DMS153 (cell line): ENCODE results near the gene KRTAP21-1.
"Not testable (repeated sequence)": the region's sequence is repeated elsewhere in the genome, so short reads cannot be mapped to it uniquely, and the experiment has no call there.

Experiments used
- DNase-seq: peaks from one replicate; lab custom pipeline; 2025; lab: John Stamatoyannopoulos, UW

KRTAP21-1 gene

DNA sequence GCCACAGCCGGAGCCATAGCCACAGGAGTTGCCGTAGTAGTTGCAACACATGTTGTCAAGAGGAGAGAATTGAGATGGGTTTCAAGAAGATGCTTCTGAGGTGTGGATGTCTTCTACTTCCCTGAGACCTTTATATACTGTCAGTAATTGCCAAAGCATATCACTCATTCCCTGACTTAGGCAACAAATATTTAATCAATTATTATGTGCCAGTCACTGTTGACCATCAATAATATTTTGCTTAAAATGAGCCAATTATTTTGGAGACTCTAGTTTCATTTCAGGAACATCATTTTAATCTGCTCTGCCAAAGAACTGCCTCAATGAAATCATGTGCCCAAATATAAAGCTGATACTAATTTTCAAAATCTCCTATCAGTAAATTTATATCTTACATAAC lies at the start of gene KRTAP21-1:
Gene KRTAP21-1 (minus strand): TSS at position 101 of the 400 bp plus-strand sequence. CDS start 50 bp downstream, at position 51.
- not testable (repeated sequence) for DNase-seq

DNA sequence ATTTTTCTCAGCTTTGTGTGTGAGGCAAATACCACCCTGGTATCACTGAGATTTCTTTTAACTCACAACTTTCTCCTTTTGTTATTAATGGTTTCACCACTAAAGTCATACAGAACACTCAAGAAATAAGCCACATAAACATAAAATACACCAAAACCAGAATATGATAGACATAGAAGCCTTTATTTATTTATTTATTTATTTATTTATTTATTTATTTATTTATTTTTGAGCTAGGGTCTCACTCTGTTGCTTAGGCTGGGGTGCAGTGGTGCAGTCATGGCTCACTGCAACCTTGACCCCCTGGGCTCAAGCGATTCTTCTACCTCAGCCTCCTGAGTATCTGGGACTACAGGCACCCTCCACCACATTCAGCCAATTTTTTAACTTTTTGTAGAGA lies 45.4 kb upstream of the KRTAP21-1 start:
- no peak for DNase-seq

DNA sequence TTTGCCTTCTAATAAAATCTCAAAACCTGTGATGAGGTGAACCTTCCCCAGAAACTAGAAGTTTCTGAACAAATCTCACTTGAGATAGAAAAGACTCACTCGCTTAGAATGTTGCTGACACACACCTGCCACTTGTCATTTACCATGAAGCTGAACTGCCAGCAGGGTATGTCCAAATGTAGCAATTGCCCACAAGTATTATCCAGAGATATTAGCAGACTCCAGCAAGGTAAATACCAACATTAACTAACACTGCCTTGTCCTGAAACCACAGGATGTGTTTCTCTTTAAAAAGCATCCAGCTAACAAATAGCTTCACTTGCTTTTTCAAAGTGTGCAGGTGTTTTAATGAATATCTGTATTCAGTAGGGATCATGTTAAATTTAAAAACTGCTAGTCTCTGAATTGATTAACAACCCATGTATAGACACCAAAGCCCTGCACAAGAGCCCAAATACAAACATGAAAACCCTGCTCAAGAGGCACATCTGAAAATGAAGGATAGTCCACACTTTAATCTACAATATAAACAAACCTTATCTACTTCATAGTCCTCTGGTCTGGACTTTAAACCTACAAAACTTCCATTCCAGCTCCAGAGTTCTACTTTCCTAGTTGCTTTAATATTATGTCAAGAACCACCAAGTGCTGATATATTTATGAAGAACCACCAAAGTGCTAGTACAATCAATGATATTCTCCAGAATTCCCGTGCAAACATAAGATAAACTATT lies 38.5 kb upstream of the KRTAP21-1 start:
- DNase-seq, result no peak

DNA sequence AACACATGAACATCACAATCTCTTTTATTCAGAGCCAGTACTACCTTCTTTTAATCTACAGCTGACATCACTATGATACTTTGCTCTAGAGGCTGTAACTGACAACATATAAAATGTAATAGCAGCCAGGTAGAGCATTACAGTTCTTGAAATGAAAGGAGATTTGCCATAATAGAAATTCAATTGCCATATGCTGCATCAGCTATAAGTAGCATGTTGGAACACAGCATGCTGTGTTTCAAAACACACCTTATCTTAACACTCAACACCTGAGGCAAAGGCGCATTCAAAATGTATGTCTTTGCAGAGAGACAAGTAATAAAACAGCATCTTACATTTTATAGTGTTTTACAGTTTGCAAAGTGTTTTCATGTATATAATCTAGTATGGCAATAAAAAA lies 24.0 kb upstream of the KRTAP21-1 start:
- DNase-seq, result no peak

DNA sequence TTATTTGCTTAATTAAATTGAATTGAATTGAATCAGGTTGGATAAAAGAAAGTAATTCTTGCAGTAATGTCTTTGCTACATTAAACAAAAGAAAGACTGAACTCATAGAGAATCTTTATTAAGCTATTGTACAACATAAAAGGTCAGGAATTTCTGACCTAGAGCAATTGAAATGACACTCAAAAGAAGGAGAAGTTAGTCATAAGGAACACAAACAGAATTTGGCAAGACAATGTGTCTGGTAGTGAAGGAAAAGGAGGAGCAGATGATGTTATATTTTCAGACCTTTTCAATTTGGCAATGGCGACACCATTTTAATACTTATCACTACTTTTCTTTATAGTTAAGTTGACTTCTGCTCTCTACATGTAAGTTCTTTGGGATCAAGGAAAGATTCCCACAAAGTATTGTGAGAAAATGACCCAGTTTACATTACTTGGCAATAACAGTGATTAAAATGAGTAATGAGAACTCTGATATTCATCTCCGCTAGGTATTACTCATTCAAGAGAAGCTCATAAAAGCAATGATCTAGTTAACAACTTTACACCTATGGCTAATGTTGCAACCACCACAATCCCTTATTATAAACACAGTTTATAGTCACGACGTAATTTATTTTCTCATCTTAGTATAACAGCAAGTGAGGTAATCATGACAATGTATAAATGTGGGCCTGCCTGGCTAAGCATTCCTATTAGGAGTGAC lies 14.7 kb upstream of the KRTAP21-1 start:
- no peak for DNase-seq

DNA sequence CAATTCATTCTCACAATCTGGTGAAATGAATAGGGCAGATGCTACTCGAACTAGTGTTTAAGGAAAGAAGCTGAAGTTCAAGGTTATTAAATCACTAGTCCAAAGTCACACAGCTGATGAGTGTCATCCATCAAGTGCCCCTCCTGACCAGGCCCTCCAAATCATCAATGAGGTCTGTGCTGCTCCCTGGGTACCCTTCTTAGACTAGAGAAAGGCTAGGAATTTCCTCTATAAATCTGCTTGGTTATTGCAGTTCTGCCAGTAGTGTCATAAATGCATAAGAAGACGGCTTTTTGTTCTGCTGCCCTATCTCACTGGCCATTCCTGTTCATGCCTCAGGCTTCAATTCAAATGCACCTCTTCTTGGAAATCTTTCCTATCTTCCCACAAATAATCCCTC lies 5.5 kb upstream of the KRTAP21-1 start:
- no peak for DNase-seq

DNA sequence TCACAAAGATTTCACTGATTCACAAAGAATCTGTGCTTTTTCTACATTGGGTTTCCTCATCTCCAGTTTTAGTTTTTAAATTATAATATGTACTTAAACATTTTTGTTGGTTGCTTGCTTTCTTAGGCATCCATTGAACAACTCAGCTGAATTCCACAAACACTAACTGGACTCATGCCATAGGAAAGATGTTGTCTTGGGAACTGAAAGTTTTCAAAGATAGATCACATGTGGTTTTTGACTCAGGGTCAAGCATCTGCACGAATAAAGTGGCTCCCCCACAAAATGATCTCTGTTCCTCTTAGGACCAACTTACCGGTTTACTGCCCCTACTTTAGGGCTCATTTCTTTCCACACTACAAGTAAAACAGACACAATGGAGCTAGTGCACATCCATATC lies 3.1 kb upstream of the KRTAP21-1 start:
- DNase-seq, result no peak

DNA sequence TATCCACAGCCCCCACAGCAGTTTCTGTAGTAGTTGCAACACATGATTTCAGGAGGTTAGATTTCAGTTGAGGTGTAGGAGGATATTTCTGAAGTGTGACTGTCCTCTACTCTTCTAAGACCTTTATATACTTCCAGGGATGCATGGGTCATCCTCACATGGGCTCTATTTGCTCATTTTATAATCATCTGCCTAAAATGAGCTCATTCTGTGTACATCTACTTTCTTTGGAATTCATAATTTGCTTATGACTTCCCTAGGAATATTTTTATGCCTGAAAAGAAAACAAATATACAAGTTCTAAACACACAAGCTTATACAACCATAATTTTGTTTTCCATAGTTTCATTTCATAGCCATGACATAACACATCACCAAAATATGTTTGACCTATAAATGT lies 8.1 kb downstream of the KRTAP21-1 start, which contains the start of gene KRTAP21-2:
Gene KRTAP21-2 (minus strand): TSS at position 101 of the 400 bp plus-strand sequence. CDS start 57 bp downstream, at position 44.
- DNase-seq, result no peak

DNA sequence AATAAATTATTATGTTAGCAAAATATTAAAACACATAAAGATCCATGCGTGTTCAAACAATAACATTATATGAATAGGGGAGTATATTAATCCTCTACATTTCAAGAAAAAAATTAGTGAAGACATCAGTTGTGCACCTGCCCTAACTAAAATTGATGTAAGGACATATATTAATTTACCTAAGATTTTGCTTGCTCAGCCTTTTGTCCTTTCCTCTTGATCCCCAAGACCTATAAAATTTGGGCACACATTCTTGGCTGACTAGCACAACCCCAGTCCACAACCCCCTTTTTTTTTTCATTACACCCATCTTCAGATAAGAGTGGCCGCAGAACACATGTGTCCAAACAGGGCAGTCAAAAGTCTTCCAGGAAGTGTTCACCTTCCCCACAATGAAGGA lies 14.8 kb downstream of the KRTAP21-1 start:
- DNase-seq, result no peak

DNA sequence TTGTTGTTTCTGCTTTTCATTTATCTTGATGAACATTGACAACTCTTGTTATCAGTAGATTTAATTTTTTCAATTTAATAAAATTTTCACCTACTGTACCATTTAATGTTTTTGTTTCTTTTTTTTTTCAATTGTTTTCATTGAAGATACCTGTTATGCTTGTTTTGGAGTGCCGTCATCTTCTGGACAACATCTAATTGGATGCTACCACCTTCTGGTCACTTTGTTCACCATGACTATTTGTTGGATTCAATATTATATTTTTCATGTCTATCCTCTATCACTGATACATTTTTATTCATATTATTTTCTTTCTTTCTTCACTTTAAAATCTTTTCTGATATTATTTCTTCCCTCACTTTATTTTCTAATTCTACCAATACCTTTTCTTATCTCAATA lies 22.2 kb downstream of the KRTAP21-1 start:
- no peak for DNase-seq

DNA sequence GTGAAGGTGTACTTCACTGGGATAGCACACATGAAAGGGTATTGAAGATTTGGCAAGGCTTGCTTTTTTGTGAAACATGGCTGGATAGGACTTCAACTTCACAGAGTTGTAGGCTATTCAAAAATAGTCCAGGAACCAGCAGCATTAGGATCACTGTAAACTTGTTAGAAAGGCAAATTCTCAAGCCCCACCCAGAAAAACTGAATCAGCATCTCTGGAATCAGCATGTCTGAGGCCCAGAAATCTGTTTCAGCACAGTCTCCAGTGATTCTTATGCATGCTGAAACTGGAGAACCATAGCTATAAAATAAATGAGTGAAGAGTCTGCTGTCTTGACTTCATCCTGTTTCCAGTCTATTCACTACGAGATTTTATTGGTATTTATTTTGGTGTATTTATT lies 28.5 kb downstream of the KRTAP21-1 start:
- DNase-seq, result no peak

DNA sequence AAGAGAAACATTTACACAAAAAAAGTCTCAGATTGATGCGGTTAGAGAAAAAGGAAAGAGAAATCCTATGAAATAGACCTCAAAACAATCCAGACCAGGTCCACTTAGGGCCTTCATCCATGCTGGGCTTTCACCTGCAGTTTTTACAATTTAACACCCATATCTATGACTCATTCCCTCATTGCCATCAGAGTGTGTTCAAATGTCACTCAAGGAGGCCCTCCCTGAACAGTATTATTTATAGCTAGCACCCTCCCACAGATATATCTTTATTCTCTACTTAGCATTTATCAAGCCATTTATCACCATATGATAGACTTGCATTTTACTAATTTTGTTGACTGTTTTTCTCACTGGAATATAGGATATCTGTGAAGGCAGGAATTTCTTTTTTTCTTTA lies 35.8 kb downstream of the KRTAP21-1 start:
- no peak for DNase-seq

DNA sequence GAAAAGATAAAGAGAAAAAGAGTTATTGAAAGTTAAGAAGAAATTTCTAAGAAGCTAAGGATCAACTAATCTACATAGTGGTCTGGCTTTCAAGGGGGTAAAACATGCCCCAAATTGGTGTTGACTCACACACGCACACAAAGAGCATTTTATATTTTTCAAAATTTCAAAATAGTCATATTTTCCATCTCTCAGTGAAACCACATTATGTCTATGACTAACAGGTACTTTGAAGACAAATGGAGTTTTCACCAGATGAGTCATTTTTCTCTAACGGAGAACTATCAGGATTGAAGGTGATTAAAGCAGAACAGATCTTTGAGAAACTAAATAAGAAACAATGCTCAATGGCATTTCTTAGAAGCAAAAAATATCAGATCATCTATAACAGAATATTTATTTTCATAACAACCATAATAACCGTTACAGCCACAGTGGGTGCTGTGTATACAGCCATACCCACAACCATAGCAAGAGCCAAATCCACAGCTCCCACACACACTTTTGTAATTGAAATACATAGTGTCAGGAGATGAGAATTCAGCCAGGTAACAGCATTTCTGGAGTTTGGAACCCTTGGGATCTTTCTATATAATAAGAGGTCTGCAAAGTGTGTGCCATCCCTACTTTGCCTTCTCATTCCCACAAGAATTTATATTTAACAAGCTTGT lies 36.9 kb downstream of the KRTAP21-1 start, which contains the start of gene KRTAP21-3:
Gene KRTAP21-3 (minus strand): TSS at position 539 of the 671 bp plus-strand sequence. CDS start 18 bp downstream, at position 521.
- DNase-seq, result no peak

DNA sequence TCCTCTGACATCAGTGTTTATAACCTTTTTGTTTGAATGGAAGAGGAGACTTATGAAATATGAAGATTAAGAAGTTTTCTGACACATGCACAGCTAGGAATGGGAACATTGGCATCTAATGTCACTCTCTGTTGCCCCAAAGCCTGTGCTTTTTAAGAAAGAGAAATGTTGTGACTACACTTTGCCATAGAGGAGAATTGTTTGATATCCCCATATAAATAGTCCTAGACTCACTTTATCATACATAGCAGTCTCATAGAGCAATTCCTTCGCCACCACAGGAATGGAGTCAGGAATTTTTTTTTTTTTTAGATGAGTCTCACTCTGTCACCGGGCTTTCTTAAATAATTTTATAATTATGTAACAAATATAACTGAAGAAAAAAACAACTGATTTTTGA lies 38.1 kb downstream of the KRTAP21-1 start:
- no peak for DNase-seq

DNA sequence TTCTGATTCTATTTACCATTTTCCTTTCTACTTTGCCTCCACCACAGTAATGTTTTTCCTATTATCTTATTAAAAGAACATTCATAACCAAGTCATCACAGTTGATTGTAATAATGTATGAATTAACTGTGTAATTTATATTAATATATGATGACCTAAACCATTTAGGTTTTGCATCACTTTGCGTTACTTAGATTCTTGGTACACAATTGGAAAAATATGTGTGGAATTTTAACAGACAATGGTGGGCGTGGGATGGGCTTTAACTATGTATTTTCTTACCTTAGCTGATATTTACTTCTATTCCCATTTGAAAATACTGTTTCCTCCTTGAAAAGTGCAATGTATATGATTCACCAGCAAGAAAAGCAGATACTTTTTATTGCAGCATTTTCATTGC lies 40.3 kb downstream of the KRTAP21-1 start:
- no peak for DNase-seq

DNA sequence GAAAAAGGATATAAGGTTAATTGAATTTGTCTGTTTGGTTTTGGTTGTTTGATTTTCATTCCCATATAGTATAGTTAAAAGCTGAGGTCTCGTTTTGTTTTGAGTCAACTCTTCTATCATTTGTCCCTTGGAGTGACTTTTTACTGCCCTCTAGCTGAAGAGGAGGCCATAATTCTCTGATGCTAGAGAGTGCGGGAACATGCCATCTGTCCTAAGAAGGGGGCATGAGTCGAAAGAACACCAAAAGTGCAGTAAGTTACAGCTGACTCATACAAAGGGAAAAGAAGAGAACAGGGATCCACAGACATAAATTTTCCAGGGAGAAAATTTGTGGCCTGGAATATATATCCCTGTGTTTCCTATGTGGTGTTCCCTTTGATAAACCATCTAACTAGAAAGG lies 40.8 kb downstream of the KRTAP21-1 start:
- DNase-seq, result no peak

DNA sequence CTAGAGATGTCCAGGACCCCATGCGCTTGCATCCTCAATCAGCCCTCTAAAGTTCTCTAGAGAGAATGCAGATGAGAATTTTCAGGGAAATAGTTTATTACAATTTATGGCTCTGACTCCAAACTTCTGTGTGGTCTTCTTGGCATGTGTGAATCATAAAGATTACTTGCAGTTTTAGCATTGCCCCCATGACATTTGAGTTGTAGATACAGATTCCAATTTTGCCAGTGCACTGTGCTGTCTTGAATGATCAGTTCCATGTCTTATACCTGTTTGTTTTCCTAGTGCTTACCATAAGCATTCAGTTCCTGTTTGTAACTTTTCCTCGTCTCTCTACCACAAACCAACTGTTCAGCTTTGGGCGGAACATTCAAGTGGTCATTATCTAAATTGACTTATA lies 41.5 kb downstream of the KRTAP21-1 start:
- DNase-seq, result no peak

DNA sequence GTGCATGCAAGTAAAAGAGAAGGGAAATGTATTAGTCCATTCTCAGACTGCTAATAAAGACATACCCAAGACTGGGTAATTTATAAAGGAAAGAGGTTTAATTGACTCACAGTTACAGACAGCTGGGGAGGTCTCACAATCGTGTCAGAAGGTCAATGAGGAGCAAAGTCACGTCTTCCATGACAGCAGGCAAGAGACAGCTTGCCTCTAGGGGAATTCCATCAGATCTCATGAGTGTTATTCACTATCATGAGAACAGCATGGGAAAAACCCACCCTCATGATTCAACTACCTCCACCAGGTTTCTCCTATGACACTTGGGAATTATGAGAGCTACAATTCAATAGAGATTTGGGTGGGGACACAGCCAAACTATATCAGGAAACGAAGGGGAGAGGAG lies 44.7 kb downstream of the KRTAP21-1 start:
- DNase-seq, result no peak

DNA sequence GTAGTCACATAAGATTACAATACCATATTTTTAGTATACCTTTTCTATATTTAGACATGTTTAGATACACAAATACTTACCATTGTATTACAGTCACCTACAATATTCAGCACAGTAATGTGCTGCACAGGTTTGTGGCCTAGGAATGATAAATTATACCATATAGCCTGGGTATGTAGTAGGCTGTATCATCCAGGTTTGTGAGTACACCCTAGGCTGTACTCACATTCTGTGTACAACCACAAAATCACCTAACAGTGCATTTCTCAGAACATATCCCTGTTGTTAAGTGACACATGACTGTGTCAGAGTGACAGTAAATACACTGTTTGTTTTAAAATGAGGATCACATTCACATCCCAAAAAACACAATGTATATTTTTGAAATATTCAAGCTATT lies 47.8 kb downstream of the KRTAP21-1 start:
- DNase-seq, result no peak
